Adrenal gland (tissue), 12 donors: ENCODE results near the gene SAMD4B. TPM values are rescaled to one million over a fixed set of nuclear protein-coding genes. Genes with fewer than 3 reads are reported as not detected.

Experiments used
- DNase-seq, 7 donors: peaks; one replicate each; pipeline ENCODE4 v3.0.0-alpha.2; 2019 to 2020
- H3K27ac ChIP-seq, 5 donors: fragments of 200-600 bp; sonication (generic) in 4 of 5; 1 replicate in 3 of 5; 2 replicates in 2 of 5; pipeline versions ENCODE4 v1.5.1 to v1.8.0; 2016 to 2020; ENCODE audit warnings: mild to moderate bottlenecking in 1 of 5
- H3K27me3 ChIP-seq: fragments of 200-600 bp; 2 replicates; pipeline ENCODE4 v1.8.0; 2021
- H3K36me3 ChIP-seq, 2 donors: fragments of 200-600 bp; replicated peaks in 1 of 2; 1 replicate in 1 of 2; 2 replicates in 1 of 2; pipeline versions ENCODE4 v1.5.1 to v1.8.0; 2018 to 2022
- H3K4me1 ChIP-seq, 2 donors: fragments of 200-600 bp; replicated peaks in 1 of 2; 1 replicate in 1 of 2; 2 replicates in 1 of 2; pipeline versions ENCODE4 v1.5.1 to v1.8.0; 2018 to 2021
- H3K4me3 ChIP-seq, 4 donors: fragments of 200-600 bp; sonication (generic) in 3 of 4; one replicate each; pipeline ENCODE4 v1.5.1; 2016 to 2018
- H3K9me3 ChIP-seq, 3 donors: fragments of 200-600 bp; sonication (generic) in 1 of 3; replicated peaks in 1 of 3; 1 replicate in 2 of 3; 2 replicates in 1 of 3; pipeline versions ENCODE4 v1.5.1 to v1.8.0; 2016 to 2021
- CTCF ChIP-seq, 6 experiments: fragments of 450-650 bp in 4 of 6; fragments of 200-600 bp in 2 of 6; sonication (generic) in 1 of 6; IDR thresholded peaks; 1 replicate in 5 of 6; 2 replicates in 1 of 6; pipeline versions ENCODE4 v1.5.1 to v1.8.0; 2016 to 2021; ENCODE audit warnings: antibody characterized with exemption in 6 of 6, mild to moderate bottlenecking in 2 of 6, moderate library complexity in 1 of 6
- POLR2A ChIP-seq, 2 donors: fragments of 450-650 bp; IDR thresholded peaks; one replicate each; pipeline ENCODE4 v1.6.1; 2017; ENCODE audit warnings: antibody characterized with exemption in 2 of 2, mild to moderate bottlenecking in 2 of 2, moderate library complexity in 1 of 2
- WGBS, 4 donors: extraction: QIAGEN DNeasy Blood & Tissue Kit in 2 of 4; methylation state at CpG; one replicate each; pipeline versions ENCODE4 v1.1.5 to v1.1.7; 2013 to 2017; 5-methylcytosine and 5-hydroxymethylcytosine counted together
- intact Hi-C, 2 donors: fragments of 100-400 bp; cut with DNase I; formaldehyde crosslinking; loops; one replicate each; pipeline versions ENCODE4 v1.14.1 to v1.15.0; 2022 to 2023
- polyA plus RNA-seq, 3 donors: library from polyadenylated mRNA; stranded (reverse); fragments of 200-250 nt in 2 of 3; fragments of 350-450 nt in 1 of 3; fragmentation: Illumina TruSeq in 1 of 3; extraction: RNeasy Lipid Tissue Mini Kit (QIAGEN cat#74804) in 1 of 3; gene quantifications; one replicate each; pipeline ENCODE4 v1.2.3, GENCODE V29; 2013 to 2014
- total RNA-seq, 9 donors: library from RNA; depleted of rRNA in 4 of 9; stranded (reverse); fragments of >200 nt in 4 of 9; fragments of 120-200 nt in 1 of 9; fragmentation: NEBNext Ultra II Directional in 1 of 9; extraction: Animal tissue kit (Norgen Biotek cat#: 25700) in 1 of 9; gene quantifications; one replicate each; pipeline versions ENCODE4 v1.1.0 to v1.2.4, GENCODE V29; 2013 to 2023
- donor health status: healthy with polysubstance abuse.
- donor health status: Bipolar disorder and iron deficiency.
- donor health status: DM: yes; HTN: yes; CAD: no.
- donor health status: DM: no; HTN: no; CAD: no.
- donor health status: DM: no; HTN: no; CAD: no.
- donor health status: DM: yes; HTN: yes; CAD: no.

Gene SAMD4B
- total and polyA plus RNA-seq, 12 donors = 37.9 to 280 (median 98.6) TPM

- peak overlapping the region in 1 of 4 donors; percentile 95 for H3K4me3 ChIP-seq
- peaks cover 0 to 16% of the 10 kb centered on the region in 2 donors for H3K36me3 ChIP-seq
- H3K9me3 ChIP-seq = no peaks in the 10 kb centered on the region
- H3K27me3 ChIP-seq = no peaks in the 10 kb centered on the region
- peak in 6 of 7 donors; percentile 53 to 80 (median 60) for DNase-seq
- peaks cover 8 to 24% of the 10 kb centered on the region in 2 donors for H3K4me1 ChIP-seq
- intact Hi-C loops = no loop called here
- H3K27ac ChIP-seq = peak overlapping the region; percentile 89 to 96 (median 93)
- peak; percentile 38 to 50 for TF ChIP-seq POLR2A (IDR thresholded peaks at IDR 0.05)
- TF ChIP-seq CTCF (IDR thresholded peaks at IDR 0.05) = no peak
- 12 to 21% (median 20%) methylated on average over 9 of the region's 9 CpGs for WGBS, 4 donors
Measured at GRCh38 chr19:39411081-39411831, 69.0 kb downstream of the SAMD4B start.

DNA sequence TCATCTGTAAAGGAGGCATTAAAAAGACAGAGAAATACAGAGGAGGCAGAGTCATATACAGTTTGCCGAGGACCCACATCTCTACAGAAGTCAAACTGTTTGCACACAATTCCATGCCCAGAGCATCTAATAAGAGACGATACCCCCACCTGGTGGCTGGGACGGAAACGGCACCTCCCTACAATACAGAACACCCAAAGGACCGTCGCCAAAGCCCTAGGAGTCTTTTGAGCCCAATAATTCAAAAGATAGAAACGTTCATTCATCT is 69.5 kb downstream of the SAMD4B start:
- peaks cover 8 to 24% of the 10 kb centered on the region in 2 donors for H3K4me1 ChIP-seq
- intact Hi-C loops = no loop called here
- 0 to 1% (median 0%) methylated on average over 7 of the region's 7 CpGs for WGBS, 4 donors
- no peaks in the 10 kb centered on the region for H3K27me3 ChIP-seq
- peak overlapping the region in 1 of 4 donors; percentile 95 for H3K4me3 ChIP-seq
- H3K36me3 ChIP-seq = peaks cover 0 to 16% of the 10 kb centered on the region in 2 donors
- peak; percentile 90 to 98 (median 95) for DNase-seq
- TF ChIP-seq POLR2A (IDR thresholded peaks at IDR 0.05) (no peak), CTCF (IDR thresholded peaks at IDR 0.05) (peak; percentile 83 to 99 (median 96))
- peak overlapping the region; percentile 89 to 96 (median 93) for H3K27ac ChIP-seq
- no peaks in the 10 kb centered on the region for H3K9me3 ChIP-seq

GRCh38 chr19:39412100-39412866 is 70.1 kb downstream of the SAMD4B start, which contains the start of gene PLEKHG2:
PLEKHG2 (plus strand) TSS chr19:39412669; CDS start chr19:39414087, 1,418 bp downstream.
- intact Hi-C loops = no loop called here
- TF ChIP-seq CTCF (IDR thresholded peaks at IDR 0.05) (peak; percentile 70 to 78 (median 78)), POLR2A (IDR thresholded peaks at IDR 0.05) (peak; percentile 89 to 97)
- DNase-seq = peak; percentile 92 to 99 (median 98)
- H3K4me1 ChIP-seq = peaks cover 8 to 24% of the 10 kb centered on the region in 2 donors
- H3K27ac ChIP-seq = peak within 1 kb of the TSS; percentile 89 to 96 (median 93)
- 0 to 1% (median 0%) methylated on average over 25 to 60 of the region's 60 CpGs for WGBS, 4 donors
- H3K27me3 ChIP-seq = no peaks in the 10 kb centered on the region
- peaks cover 0 to 16% of the 10 kb centered on the region in 2 donors for H3K36me3 ChIP-seq
- H3K4me3 ChIP-seq = peak within 1 kb of the TSS in 3 of 4 donors; percentile 60 to 95 (median 74)
- no peaks in the 10 kb centered on the region for H3K9me3 ChIP-seq

GRCh38 chr19:39412867-39413271 is 70.6 kb downstream of the SAMD4B start:
- H3K36me3 ChIP-seq = peaks cover 0 to 16% of the 10 kb centered on the region in 2 donors
- whole genome bisulfite sequencing, 4 donors = 0% methylated on average over 15 to 24 of the region's 24 CpGs; no CpG with 5 or more reads in 1 of the 4 donors
- no peaks in the 10 kb centered on the region for H3K9me3 ChIP-seq
- H3K4me3 ChIP-seq = peak overlapping the region in 3 of 4 donors; percentile 60 to 75 (median 74)
- no peaks in the 10 kb centered on the region for H3K27me3 ChIP-seq
- peak in 1 of 6 experiments; percentile 9 for TF ChIP-seq CTCF (IDR thresholded peaks at IDR 0.05)
- TF ChIP-seq POLR2A (IDR thresholded peaks at IDR 0.05) = peak in 1 of 2 donors; percentile 21
- peaks cover 8 to 24% of the 10 kb centered on the region in 2 donors for H3K4me1 ChIP-seq
- peak in 3 of 7 donors; percentile 59 to 78 (median 75) for DNase-seq
- H3K27ac ChIP-seq = peak overlapping the region in 4 of 5 donors; percentile 52 to 93 (median 72)
- intact Hi-C loops = no loop called here
